HUES6 (cell line): ENCODE measurements around the gene NR3C2.

ENCODE experiments used
- H3K27ac ChIP-seq: 2 replicates; pipeline ENCODE4 v1.7.0; 2013; ENCODE audit warnings: low read depth, mild to moderate bottlenecking, low read length, inconsistent platforms
- H3K27me3 ChIP-seq: 2 replicates; pipeline ENCODE4 v1.6.1; 2013; ENCODE audit warnings: low read length; ENCODE audit not compliant: control insufficient read depth, insufficient read depth
- H3K36me3 ChIP-seq: 2 replicates; pipeline ENCODE4 v1.6.1; 2013; ENCODE audit warnings: low read length; ENCODE audit not compliant: control insufficient read depth, insufficient read depth
- H3K4me1 ChIP-seq: 2 replicates; pipeline ENCODE4 v1.6.1; 2013; ENCODE audit warnings: low read length; ENCODE audit not compliant: control insufficient read depth, insufficient read depth
- H3K4me3 ChIP-seq: 2 replicates; pipeline ENCODE4 v1.5.1; 2013; ENCODE audit warnings: low read depth, low read length
- H3K9ac ChIP-seq: one replicate; pipeline ENCODE4 v1.6.1; 2013; ENCODE audit warnings: mild to moderate bottlenecking, low read length
- H3K9me3 ChIP-seq: 2 replicates; pipeline ENCODE4 v1.6.1; 2013; ENCODE audit warnings: low read depth, low read length; ENCODE audit not compliant: control insufficient read depth, insufficient read depth

The NR3C2 gene

DNA sequence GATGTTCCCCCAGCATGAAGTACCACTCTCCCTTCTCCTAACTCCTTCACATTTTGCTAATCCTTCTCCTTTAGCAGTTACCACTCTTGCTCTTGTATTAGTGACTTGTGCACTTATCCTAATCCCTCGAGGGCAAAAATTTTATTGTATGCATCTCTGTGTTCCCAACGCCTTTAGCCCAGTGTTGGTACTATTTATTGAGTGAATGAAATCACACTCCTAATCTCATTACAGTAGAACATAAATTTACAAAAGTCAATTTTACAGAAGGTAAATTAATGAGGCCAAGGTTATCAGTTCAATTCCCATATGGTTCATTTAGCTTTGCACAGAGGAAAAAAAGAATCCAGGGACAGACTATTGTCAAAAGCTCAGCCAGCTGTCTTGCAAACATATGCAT lies 178.4 kb downstream of the NR3C2 start:
- Histone ChIP-seq H3K4me3 (no peak overlapping the region), H3K9ac (no peak overlapping the region), H3K36me3 (no peaks in the 10 kb centered on the region), H3K27ac (no peak overlapping the region), H3K9me3 (no peaks in the 10 kb centered on the region), H3K27me3 (no peaks in the 10 kb centered on the region), H3K4me1 (no peaks in the 10 kb centered on the region)

- Histone ChIP-seq H3K27ac (no peak overlapping the region), H3K9me3 (no peaks in the 10 kb centered on the region), H3K36me3 (no peaks in the 10 kb centered on the region), H3K4me1 (no peaks in the 10 kb centered on the region), H3K9ac (no peak overlapping the region), H3K4me3 (no peak overlapping the region), H3K27me3 (no peaks in the 10 kb centered on the region)
Measured at GRCh38 chr4:148263127-148263526, 179.1 kb downstream of the NR3C2 start.

DNA sequence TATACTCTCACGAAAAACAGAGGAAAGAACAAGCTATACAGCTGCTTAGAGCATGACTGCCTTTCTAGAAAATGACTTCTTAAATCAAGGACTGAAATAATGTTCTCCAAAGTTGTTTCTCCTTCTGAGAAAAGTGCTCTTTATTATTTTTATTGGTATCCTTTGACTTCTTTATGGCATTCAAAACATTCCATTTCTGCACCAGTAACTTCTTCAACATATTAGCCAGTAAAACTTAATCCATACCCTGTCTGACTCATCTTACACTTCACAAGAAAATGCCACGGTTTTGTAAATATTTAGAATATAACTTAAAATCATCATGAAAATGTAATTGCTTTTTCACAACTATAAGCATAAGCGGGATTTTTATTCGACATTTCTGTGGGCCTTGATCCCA lies 180.4 kb downstream of the NR3C2 start:
- Histone ChIP-seq H3K36me3 (no peaks in the 10 kb centered on the region), H3K27ac (no peak overlapping the region), H3K27me3 (no peaks in the 10 kb centered on the region), H3K9me3 (no peaks in the 10 kb centered on the region), H3K4me1 (no peaks in the 10 kb centered on the region), H3K4me3 (no peak overlapping the region), H3K9ac (no peak overlapping the region)

DNA sequence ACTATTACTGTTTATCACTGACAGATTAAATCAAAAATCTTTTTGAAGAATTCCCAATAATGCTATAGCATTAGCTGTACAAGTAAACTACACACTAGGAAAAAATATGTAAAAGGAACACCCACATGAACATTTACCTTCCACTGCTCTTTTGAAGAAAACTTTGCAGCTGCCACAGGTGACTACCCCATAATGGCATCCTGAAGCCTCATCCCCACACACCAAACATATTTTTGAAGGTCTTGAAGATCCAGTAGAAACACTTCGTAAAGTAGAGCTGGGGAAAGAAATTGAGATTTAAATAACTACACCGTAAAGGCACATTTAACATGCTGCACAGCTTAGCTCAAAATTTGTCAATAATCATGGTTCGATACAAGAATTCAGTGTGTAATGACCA lies 182.4 kb downstream of the NR3C2 start:
- no peaks in the 10 kb centered on the region for H3K4me1 ChIP-seq
- no peak overlapping the region for H3K27ac ChIP-seq
- H3K9ac ChIP-seq: no peak overlapping the region
- no peak overlapping the region for H3K4me3 ChIP-seq
- H3K9me3 ChIP-seq: no peaks in the 10 kb centered on the region
- no peaks in the 10 kb centered on the region for H3K36me3 ChIP-seq
- no peaks in the 10 kb centered on the region for H3K27me3 ChIP-seq

DNA sequence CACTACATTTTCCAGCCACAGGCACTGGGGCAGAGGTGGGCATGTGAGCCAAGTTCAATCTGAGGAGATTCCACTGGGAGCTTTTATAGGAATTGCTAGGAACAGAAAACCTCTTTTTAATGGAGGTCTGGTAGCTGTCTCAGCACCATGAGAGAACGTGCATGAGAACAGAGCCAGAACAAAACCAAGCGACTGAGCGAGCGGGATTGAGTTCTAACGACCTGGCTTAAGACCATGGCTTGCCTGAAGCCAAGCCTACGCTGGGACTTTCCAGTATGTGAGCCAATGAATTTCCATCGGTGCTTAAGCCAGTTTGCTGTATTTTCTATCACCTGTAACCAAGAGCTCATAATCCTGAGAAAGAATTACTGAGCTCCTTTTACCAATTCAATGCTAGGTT lies 183.7 kb downstream of the NR3C2 start:
- Histone ChIP-seq H3K9me3 (no peaks in the 10 kb centered on the region), H3K9ac (no peak overlapping the region), H3K4me3 (no peak overlapping the region), H3K4me1 (no peaks in the 10 kb centered on the region), H3K27ac (no peak overlapping the region), H3K36me3 (no peaks in the 10 kb centered on the region), H3K27me3 (no peaks in the 10 kb centered on the region)

GRCh38 chr4:148255344-148255720 lies 186.9 kb downstream of the NR3C2 start:
- no peak overlapping the region for H3K27ac ChIP-seq
- H3K9ac ChIP-seq: no peak overlapping the region
- H3K27me3 ChIP-seq: no peaks in the 10 kb centered on the region
- no peaks in the 10 kb centered on the region for H3K4me1 ChIP-seq
- no peaks in the 10 kb centered on the region for H3K9me3 ChIP-seq
- H3K4me3 ChIP-seq: no peak overlapping the region
- no peaks in the 10 kb centered on the region for H3K36me3 ChIP-seq

- no peak overlapping the region for H3K4me3 ChIP-seq
- H3K9me3 ChIP-seq: no peaks in the 10 kb centered on the region
- no peaks in the 10 kb centered on the region for H3K27me3 ChIP-seq
- H3K36me3 ChIP-seq: no peaks in the 10 kb centered on the region
- peaks cover 1% of the 10 kb centered on the region for H3K4me1 ChIP-seq
- H3K27ac ChIP-seq: no peak overlapping the region
- H3K9ac ChIP-seq: no peak overlapping the region
Measured at GRCh38 chr4:148254621-148255343, 187.4 kb downstream of the NR3C2 start.

DNA sequence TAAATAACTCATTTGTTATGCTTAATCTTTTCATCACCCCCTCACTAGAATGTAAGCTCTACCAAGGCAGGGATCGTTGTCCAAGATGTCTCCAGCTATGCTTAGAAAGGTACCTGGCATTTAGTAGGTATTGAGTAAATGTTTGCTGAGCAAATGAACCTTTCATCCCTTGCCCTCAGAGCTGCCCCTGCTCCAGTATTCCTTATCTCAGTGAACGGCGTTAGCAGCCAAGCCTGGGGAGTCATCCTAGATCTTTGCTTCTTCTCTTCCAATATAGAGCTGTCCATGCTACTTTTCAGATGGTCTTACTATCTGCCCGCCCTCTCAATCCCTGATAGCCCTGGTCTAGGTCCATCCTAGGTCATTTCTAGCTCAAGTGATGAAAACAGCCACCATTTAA lies 188.4 kb downstream of the NR3C2 start:
- H3K4me3 ChIP-seq: no peak overlapping the region
- H3K9ac ChIP-seq: no peak overlapping the region
- H3K27ac ChIP-seq: no peak overlapping the region
- no peaks in the 10 kb centered on the region for H3K36me3 ChIP-seq
- H3K4me1 ChIP-seq: peaks cover 8% of the 10 kb centered on the region
- no peaks in the 10 kb centered on the region for H3K9me3 ChIP-seq
- no peaks in the 10 kb centered on the region for H3K27me3 ChIP-seq

- Histone ChIP-seq H3K9ac (no peak overlapping the region), H3K27ac (no peak overlapping the region), H3K4me3 (no peak overlapping the region), H3K36me3 (no peaks in the 10 kb centered on the region), H3K9me3 (no peaks in the 10 kb centered on the region), H3K4me1 (peaks cover 8% of the 10 kb centered on the region), H3K27me3 (no peaks in the 10 kb centered on the region)
Measured at GRCh38 chr4:148248824-148249223, 193.4 kb downstream of the NR3C2 start.

- Histone ChIP-seq H3K4me1 (peaks cover 8% of the 10 kb centered on the region), H3K9ac (no peak overlapping the region), H3K9me3 (no peaks in the 10 kb centered on the region), H3K4me3 (no peak overlapping the region), H3K27ac (no peak overlapping the region), H3K36me3 (no peaks in the 10 kb centered on the region), H3K27me3 (no peaks in the 10 kb centered on the region)
Measured at GRCh38 chr4:148245015-148245414, 197.2 kb downstream of the NR3C2 start.

- Histone ChIP-seq H3K9ac (no peak overlapping the region), H3K9me3 (no peaks in the 10 kb centered on the region), H3K27ac (no peak overlapping the region), H3K4me1 (no peaks in the 10 kb centered on the region), H3K27me3 (no peaks in the 10 kb centered on the region), H3K4me3 (no peak overlapping the region), H3K36me3 (no peaks in the 10 kb centered on the region)
Measured at GRCh38 chr4:148243837-148244236, 198.4 kb downstream of the NR3C2 start.

GRCh38 chr4:148240241-148240640 lies 202.0 kb downstream of the NR3C2 start:
- Histone ChIP-seq H3K4me1 (no peaks in the 10 kb centered on the region), H3K4me3 (no peak overlapping the region), H3K9ac (no peak overlapping the region), H3K36me3 (no peaks in the 10 kb centered on the region), H3K9me3 (no peaks in the 10 kb centered on the region), H3K27me3 (no peaks in the 10 kb centered on the region), H3K27ac (no peak overlapping the region)
